HepG2 (cell line): ENCODE measurements around the gene ABI3BP. TPM values are rescaled to one million over a fixed set of nuclear protein-coding genes. Genes with fewer than 3 reads are reported as not detected.

Source experiments
- CBX5 ChIP-seq: sonication (generic); formaldehyde crosslinking; IDR thresholded peaks from 2 replicates; pipeline ENCODE4 v1.4.0; 2020; ENCODE audit warnings: missing genetic modification reagents, borderline replicate concordance
- GATAD1 ChIP-seq: IDR thresholded peaks from 2 replicates; pipeline ENCODE4 v1.6.1; 2016; ENCODE audit warnings: missing genetic modification reagents, missing compliant biosample characterization
- HNF1A ChIP-seq, 2 experiments: sonication (generic) in 1 of 2; formaldehyde crosslinking in 1 of 2; IDR thresholded peaks; 2 replicates each; pipeline versions ENCODE4 v1.4.0 to v1.6.1; 2016 to 2020; ENCODE audit warnings: borderline replicate concordance in 1 of 2, low read depth in 1 of 2, mild to moderate bottlenecking in 1 of 2, missing genetic modification reagents in 1 of 2
- HOXA3 ChIP-seq: sonication (generic); formaldehyde crosslinking; IDR thresholded peaks from 2 replicates; pipeline ENCODE4 v1.5.0; 2020; ENCODE audit warnings: missing genetic modification reagents
- KAT8 ChIP-seq: IDR thresholded peaks from 2 replicates; pipeline ENCODE4 v1.6.1; 2016; ENCODE audit warnings: missing genetic modification reagents, missing compliant biosample characterization
- KLF16 ChIP-seq, 2 experiments: sonication (generic) in 1 of 2; formaldehyde crosslinking in 1 of 2; IDR thresholded peaks; 2 replicates each; pipeline versions ENCODE4 v1.6.1 to v1.8.0; 2016 to 2023; ENCODE audit warnings: missing genetic modification reagents in 2 of 2, missing compliant biosample characterization in 1 of 2
- MBD4 ChIP-seq: IDR thresholded peaks from 2 replicates; pipeline ENCODE4 v1.6.1; 2012; ENCODE audit warnings: low read length, inconsistent platforms, borderline replicate concordance
- NR0B2 ChIP-seq: sonication (generic); formaldehyde crosslinking; IDR thresholded peaks from 2 replicates; pipeline ENCODE4 v1.4.0; 2020; ENCODE audit warnings: mild to moderate bottlenecking, missing genetic modification reagents
- PCBP2 ChIP-seq: fragments of 200-400 bp; formaldehyde crosslinking; optimal IDR thresholded peaks from 2 replicates; pipeline ENCODE3; 2018; ENCODE audit warnings: low read length, low read depth; ENCODE audit not compliant: poor library complexity, severe bottlenecking
- TBX3 ChIP-seq: fragments of 450-650 bp; IDR thresholded peaks from 2 replicates; pipeline ENCODE4 v1.6.1; 2017; ENCODE audit warnings: antibody characterized with exemption, mild to moderate bottlenecking, inconsistent platforms, borderline replicate concordance
- TEAD2 ChIP-seq: sonication (generic); formaldehyde crosslinking; IDR thresholded peaks from 2 replicates; pipeline ENCODE4 v1.9.0; 2021; ENCODE audit warnings: missing genetic modification reagents
- U2AF2 ChIP-seq: fragments of 200-400 bp; formaldehyde crosslinking; IDR thresholded peaks from 2 replicates; pipeline ENCODE4 v1.6.1; 2017; ENCODE audit warnings: low read depth, mild to moderate bottlenecking, low read length
- YEATS2 ChIP-seq: sonication (generic); formaldehyde crosslinking; IDR thresholded peaks from 2 replicates; pipeline ENCODE4 v1.4.0; 2020; ENCODE audit warnings: missing genetic modification reagents, borderline replicate concordance
- ZFP1 ChIP-seq: IDR thresholded peaks from 2 replicates; pipeline ENCODE4 v1.6.1; 2016
- ZKSCAN1 ChIP-seq: fragments of 150-350 bp; IDR thresholded peaks from 2 replicates; pipeline ENCODE4 v1.6.1; 2014; ENCODE audit warnings: low read length
- ZNF260 ChIP-seq: sonication (generic); formaldehyde crosslinking; IDR thresholded peaks from 2 replicates; pipeline ENCODE4 v1.4.0; 2020; ENCODE audit warnings: missing genetic modification reagents, low read depth, mild to moderate bottlenecking, borderline replicate concordance
- ZNF552 ChIP-seq: sonication (generic); formaldehyde crosslinking; IDR thresholded peaks from 2 replicates; pipeline ENCODE4 v1.9.0; 2022; ENCODE audit warnings: missing genetic modification reagents, mild to moderate bottlenecking, borderline replicate concordance
- ZNF564 ChIP-seq: sonication (generic); formaldehyde crosslinking; IDR thresholded peaks from 2 replicates; pipeline ENCODE4 v1.8.1; 2023; ENCODE audit warnings: mild to moderate bottlenecking, missing genetic modification reagents
- ZNF576 ChIP-seq: sonication (generic); formaldehyde crosslinking; IDR thresholded peaks from 2 replicates; pipeline ENCODE4 v1.4.0; 2020; ENCODE audit warnings: mild to moderate bottlenecking, missing genetic modification reagents
- ZNF841 ChIP-seq: sonication (generic); formaldehyde crosslinking; IDR thresholded peaks from 2 replicates; pipeline ENCODE4 v1.8.1; 2023; ENCODE audit warnings: missing genetic modification reagents, borderline replicate concordance
- ZSCAN20 ChIP-seq: sonication (generic); formaldehyde crosslinking; IDR thresholded peaks from 2 replicates; pipeline ENCODE4 v1.4.0; 2020; ENCODE audit warnings: missing genetic modification reagents, mild to moderate bottlenecking, borderline replicate concordance
- polyA plus RNA-seq, 8 experiments: library from polyadenylated mRNA; depleted of rRNA in 3 of 8; stranded (reverse) in 7 of 8; unstranded in 1 of 8; fragments of >200 nt; fragmentation: Illumina TruSeq in 4 of 8; extraction: Trizol in 4 of 8; gene quantifications; 2 replicates each; pipeline versions ENCODE4 v1.2.1 to v1.2.3, GENCODE V29; 2011 to 2016; ENCODE audit warnings: low read depth in 4 of 8, missing spikeins in 1 of 8, mixed read lengths in 1 of 8; ENCODE audit not compliant: insufficient read depth in 1 of 8
- total RNA-seq, 5 experiments: library from RNA; depleted of rRNA; stranded (reverse); fragments of >200 nt; fragmentation: Illumina TruSeq; extraction: Trizol; gene quantifications; 2 replicates each; pipeline ENCODE4 v1.2.3, GENCODE V29; 2016; ENCODE audit warnings: low read depth in 1 of 5
- TF ChIP-seq, protein P1 (sequence below): sonication (generic); formaldehyde crosslinking; IDR thresholded peaks from 2 replicates; pipeline ENCODE4 v1.4.0; 2020; ENCODE audit warnings: missing genetic modification reagents

Gene ABI3BP
- total and polyA plus RNA-seq, 2 of the 13 experiments (the other 11 are each of a cell fraction or from before 2014, with no cell fraction given), result not detected

DNA sequence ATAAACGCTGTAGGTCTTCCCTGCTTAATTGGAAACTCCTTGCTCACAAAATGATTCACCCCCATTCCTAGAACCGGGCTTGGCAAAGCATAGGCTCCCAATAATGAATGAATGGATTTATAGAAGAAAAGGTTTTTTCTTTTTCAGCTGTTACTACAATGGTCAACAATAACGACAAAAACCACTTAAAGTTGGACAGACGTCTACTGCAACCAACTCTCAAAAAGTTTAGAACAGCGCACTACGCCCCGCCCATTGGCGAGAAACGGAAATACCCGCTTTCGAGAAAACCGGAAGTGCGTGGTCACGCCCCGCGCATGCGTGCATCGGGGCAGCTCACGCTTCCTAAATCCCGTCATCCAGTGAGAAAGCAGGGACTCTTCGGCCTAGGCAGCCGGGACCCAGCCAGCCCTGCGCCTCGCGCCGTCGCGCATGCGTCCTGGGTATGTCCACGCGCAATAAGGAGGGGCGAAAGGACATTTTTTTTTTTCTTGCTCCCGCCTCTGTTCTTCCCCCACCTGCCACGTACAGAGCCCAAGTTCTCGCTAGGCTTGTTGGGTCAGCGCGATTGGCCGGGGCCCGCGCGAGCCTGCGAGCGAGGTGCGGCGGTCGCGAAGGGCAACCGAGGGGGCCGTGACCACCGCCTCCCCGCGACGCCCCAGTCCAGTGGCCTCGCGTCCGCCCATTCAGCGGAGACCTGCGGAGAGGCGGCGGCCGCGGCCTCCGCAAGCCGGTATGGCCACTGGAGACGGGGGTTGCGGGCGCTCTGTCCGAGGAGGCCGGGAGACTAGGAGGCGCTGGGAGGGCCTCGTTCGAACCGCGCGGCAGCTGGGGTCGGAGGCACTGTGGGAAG lies 284.0 kb downstream of the ABI3BP start, which contains the start of gene TFG (continued):
- 0 out of 2 replicates have a peak, but pooled peaks have one; percentile 26 for TF ChIP-seq NR0B2 (CRISPR knock-in tag)
- no peak; the same call in 1 of the 2 replicates for TF ChIP-seq HNF1A (IDR thresholded peaks at IDR 0.05; ENCODE audit: low read depth)
- no peak; the same call in 1 of the 2 replicates for TF ChIP-seq HNF1A (CRISPR knock-in tag; IDR thresholded peaks at IDR 0.05; ENCODE audit: borderline replicate concordance)
- TF ChIP-seq PCBP2, result no peak
- no peak for TF ChIP-seq ZKSCAN1
- TF ChIP-seq GATAD1 (CRISPR knock-in tag), result peak; percentile 84
- TF ChIP-seq ZNF260, result no peak
- TF ChIP-seq ZNF841 (CRISPR knock-in tag), result 0 out of 2 replicates have a peak, but pooled peaks have one; percentile 24
- TF ChIP-seq ZFP1, result peak; percentile 43; the same call in 1 of the 2 replicates
- no peak for TF ChIP-seq ZNF564 (CRISPR knock-in tag)
- peak; percentile 50; the same call in 1 of the 2 replicates for TF ChIP-seq TBX3
- TF ChIP-seq, protein P1, sequence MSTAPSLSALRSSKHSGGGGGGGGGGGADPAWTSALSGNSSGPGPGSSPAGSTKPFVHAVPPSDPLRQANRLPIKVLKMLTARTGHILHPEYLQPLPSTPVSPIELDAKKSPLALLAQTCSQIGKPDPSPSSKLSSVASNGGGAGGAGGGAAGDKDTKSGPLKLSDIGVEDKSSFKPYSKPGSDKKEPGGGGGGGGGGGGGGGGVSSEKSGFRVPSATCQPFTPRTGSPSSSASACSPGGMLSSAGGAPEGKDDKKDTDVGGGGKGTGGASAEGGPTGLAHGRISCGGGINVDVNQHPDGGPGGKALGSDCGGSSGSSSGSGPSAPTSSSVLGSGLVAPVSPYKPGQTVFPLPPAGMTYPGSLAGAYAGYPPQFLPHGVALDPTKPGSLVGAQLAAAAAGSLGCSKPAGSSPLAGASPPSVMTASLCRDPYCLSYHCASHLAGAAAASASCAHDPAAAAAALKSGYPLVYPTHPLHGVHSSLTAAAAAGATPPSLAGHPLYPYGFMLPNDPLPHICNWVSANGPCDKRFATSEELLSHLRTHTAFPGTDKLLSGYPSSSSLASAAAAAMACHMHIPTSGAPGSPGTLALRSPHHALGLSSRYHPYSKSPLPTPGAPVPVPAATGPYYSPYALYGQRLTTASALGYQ (CRISPR knock-in tag), result no peak; the same call in 1 of the 2 replicates
- no peak for TF ChIP-seq U2AF2
- no peak for TF ChIP-seq ZSCAN20 (CRISPR knock-in tag)
- peak; percentile 72; the same call in 1 of the 2 replicates for TF ChIP-seq YEATS2 (CRISPR knock-in tag)
- TF ChIP-seq HOXA3, result peak; percentile 71
- TF ChIP-seq ZNF576 (CRISPR knock-in tag), result 0 out of 2 replicates have a peak, but pooled peaks have one; percentile 11
- no peak for TF ChIP-seq MBD4
- 0 out of 2 replicates have a peak, but pooled peaks have one; percentile 38 for TF ChIP-seq CBX5
- TF ChIP-seq KAT8 (CRISPR knock-in tag), result peak; percentile 93
- no peak for TF ChIP-seq ZNF552 (CRISPR knock-in tag)
- peak in 1 of 2 experiments; percentile 86; a peak in 2 of 4 replicates for TF ChIP-seq KLF16 (CRISPR knock-in tag; IDR thresholded peaks at IDR 0.05)
- TF ChIP-seq TEAD2 (CRISPR knock-in tag), result 0 out of 2 replicates have a peak, but pooled peaks have one; percentile 32
